HepG2 (cell line): ENCODE results near the gene ALB. TPM values are rescaled to one million over a fixed set of nuclear protein-coding genes. Genes with fewer than 3 reads are reported as not detected.

ENCODE experiments used
- ATAC-seq: fragments of 200-7000 bp; cut with Tn5 transposase; 3 replicates; pipeline ENCODE4 v1.9.1; 2020; ENCODE audit warnings: mild to moderate bottlenecking, moderate library complexity
- BruUV-seq: library from RNA; stranded (reverse); fragments of 400-500 nt; replicated peaks from 2 replicates; lab custom pipeline; 2021; lab: Mats Ljungman, UMichigan
- CTCF ChIA-PET: fragments of 300-600 bp; formaldehyde crosslinking; extraction: SDS; loops from one replicate; lab custom pipeline; 2021; ENCODE audit warnings: low total read pairs, inconsistent platforms, low intra/inter-chr PET ratio; lab: Yijun Ruan, JAX
- POLR2A ChIA-PET: fragments of 350-600 bp; sonication (Branson Sonifier 250); formaldehyde crosslinking; loops from one replicate; lab custom pipeline; 2020; ENCODE audit warnings: antibody characterized with exemption, inconsistent platforms; lab: Yijun Ruan, JAX
- DNase-seq: peaks from one replicate; pipeline ENCODE4 v3.0.0-alpha.2; 2015; ENCODE audit warnings: low spot score
- FAIRE-seq: peaks from 3 replicates; lab custom pipeline; 2011; peaks lifted over from hg19 to GRCh38; lab: Jason Lieb, UNC
- H2AFZ ChIP-seq: one replicate; pipeline ENCODE4 v1.6.1; 2011; ENCODE audit warnings: low read length, inconsistent platforms
- H3K27ac ChIP-seq: fragments of 300-600 bp; 3 replicates; pipeline ENCODE4 v1.8.0; 2011; ENCODE audit warnings: mixed run types, mild to moderate bottlenecking, mixed read lengths, low read length, inconsistent platforms; ENCODE audit not compliant: insufficient read depth; ENCODE audit errors: extremely low read length
- H3K27me3 ChIP-seq, 2 experiments: fragments of 200-600 bp in 1 of 2; 2 replicates in 1 of 2; 3 replicates in 1 of 2; pipeline versions ENCODE4 v1.6.0 to v1.8.0; 2011; ENCODE audit warnings: low read length in 2 of 2, mild to moderate bottlenecking in 2 of 2, moderate library complexity in 2 of 2, inconsistent platforms in 1 of 2; ENCODE audit not compliant: insufficient read depth in 2 of 2, control insufficient read depth in 1 of 2
- H3K36me3 ChIP-seq, 2 experiments: fragments of 200-600 bp in 1 of 2; replicated peaks in 1 of 2; 2 replicates in 1 of 2; 3 replicates in 1 of 2; pipeline versions ENCODE4 v1.5.1 to v1.8.0; 2011; ENCODE audit warnings: low read length in 2 of 2, inconsistent platforms in 1 of 2; ENCODE audit not compliant: insufficient read depth in 2 of 2, control insufficient read depth in 1 of 2
- H3K4me1 ChIP-seq: 2 replicates; pipeline ENCODE4 v1.5.1; 2012; ENCODE audit warnings: low read length, inconsistent platforms; ENCODE audit not compliant: insufficient read depth
- H3K4me2 ChIP-seq: 2 replicates; pipeline ENCODE4 v1.6.0; 2011; ENCODE audit warnings: low read depth, low read length, inconsistent platforms
- H3K4me3 ChIP-seq, 3 experiments: fragments of 200-600 bp in 1 of 3; sonication (generic), shearing (Covaris generic) in 1 of 3; replicated peaks in 1 of 3; 2 replicates each; pipeline ENCODE4 v1.5.1; 2011 to 2016; ENCODE audit warnings: low read length in 3 of 3, inconsistent platforms in 2 of 3, low read depth in 2 of 3, mild to moderate bottlenecking in 2 of 3, control low read depth in 1 of 3, mixed read lengths in 1 of 3; ENCODE audit not compliant: insufficient read depth in 1 of 3
- H3K79me2 ChIP-seq: one replicate; pipeline ENCODE4 v1.6.1; 2011; ENCODE audit warnings: low read length, inconsistent platforms; ENCODE audit not compliant: insufficient read depth
- H3K9ac ChIP-seq: 2 replicates; pipeline ENCODE4 v1.6.0; 2011; ENCODE audit warnings: mild to moderate bottlenecking, low read depth, low read length, inconsistent platforms; ENCODE audit not compliant: insufficient read depth
- H3K9me3 ChIP-seq: 2 replicates; pipeline ENCODE4 v1.5.1; 2012; ENCODE audit warnings: mild to moderate bottlenecking, low read length
- H4K20me1 ChIP-seq: 2 replicates; pipeline ENCODE4 v1.6.0; 2011; ENCODE audit warnings: inconsistent platforms, mild to moderate bottlenecking, low read length, moderate library complexity; ENCODE audit not compliant: insufficient read depth
- CSRNP2 ChIP-seq: sonication (generic); formaldehyde crosslinking; conservative IDR thresholded peaks from 2 replicates; pipeline ENCODE4 v1.8.0; 2022; ENCODE audit warnings: low read depth, missing genetic modification reagents
- HOXA5 ChIP-seq: sonication (generic); formaldehyde crosslinking; IDR thresholded peaks from 2 replicates; pipeline ENCODE4 v1.4.0; 2020; ENCODE audit warnings: missing genetic modification reagents
- IRX3 ChIP-seq: sonication (generic); formaldehyde crosslinking; IDR thresholded peaks from 2 replicates; pipeline ENCODE4 v1.8.1; 2023; ENCODE audit warnings: mild to moderate bottlenecking, low read depth, missing genetic modification reagents, borderline replicate concordance
- MATR3 ChIP-seq: sonication (generic); formaldehyde crosslinking; IDR thresholded peaks from 2 replicates; pipeline ENCODE4 v1.4.0; 2020; ENCODE audit warnings: missing genetic modification reagents
- MED1 ChIP-seq: sonication (generic); formaldehyde crosslinking; IDR thresholded peaks from 2 replicates; pipeline ENCODE4 v1.4.0; 2020; ENCODE audit warnings: missing genetic modification reagents
- PAF1 ChIP-seq: IDR thresholded peaks from 2 replicates; pipeline ENCODE4 v1.6.1; 2016; ENCODE audit warnings: missing genetic modification reagents, missing compliant biosample characterization
- POLR2AphosphoS5 ChIP-seq: IDR thresholded peaks from 2 replicates; pipeline ENCODE4 v1.6.1; 2012; ENCODE audit warnings: low read depth, low read length
- RXRB ChIP-seq: IDR thresholded peaks from 2 replicates; pipeline ENCODE4 v1.6.1; 2016; ENCODE audit warnings: borderline replicate concordance, missing genetic modification reagents, missing compliant biosample characterization
- SALL2 ChIP-seq: sonication (generic); formaldehyde crosslinking; IDR thresholded peaks from 2 replicates; pipeline ENCODE4 v1.8.1; 2023; ENCODE audit warnings: mild to moderate bottlenecking, missing genetic modification reagents, inconsistent platforms
- TEAD2 ChIP-seq: sonication (generic); formaldehyde crosslinking; IDR thresholded peaks from 2 replicates; pipeline ENCODE4 v1.9.0; 2021; ENCODE audit warnings: missing genetic modification reagents
- ZNF343 ChIP-seq: sonication (generic); formaldehyde crosslinking; IDR thresholded peaks from 2 replicates; pipeline ENCODE4 v1.4.0; 2020; ENCODE audit warnings: mild to moderate bottlenecking, missing genetic modification reagents
- ZNF503 ChIP-seq: sonication (generic); formaldehyde crosslinking; IDR thresholded peaks from 2 replicates; pipeline ENCODE4 v1.4.0; 2020; ENCODE audit warnings: missing genetic modification reagents
- ZNF598 ChIP-seq: sonication (generic); formaldehyde crosslinking; IDR thresholded peaks from 2 replicates; pipeline ENCODE4 v1.5.1; 2020; ENCODE audit warnings: mild to moderate bottlenecking, missing genetic modification reagents, borderline replicate concordance
- ZNF772 ChIP-seq: sonication (generic); formaldehyde crosslinking; IDR thresholded peaks from 2 replicates; pipeline ENCODE4 v1.5.0; 2020; ENCODE audit warnings: mild to moderate bottlenecking, missing genetic modification reagents
- ZNF883 ChIP-seq: sonication (generic); formaldehyde crosslinking; IDR thresholded peaks from 2 replicates; pipeline ENCODE4 v1.5.1; 2020; ENCODE audit warnings: mild to moderate bottlenecking, missing genetic modification reagents; ENCODE audit errors: not compliant biosample characterization
- ZSCAN20 ChIP-seq: sonication (generic); formaldehyde crosslinking; IDR thresholded peaks from 2 replicates; pipeline ENCODE4 v1.4.0; 2020; ENCODE audit warnings: missing genetic modification reagents, mild to moderate bottlenecking, borderline replicate concordance
- WGBS: methylation state at CpG from one replicate; pipeline ENCODE4 v1.1.6; 2017; ENCODE audit warnings: low lambda C conversion rate; 5-methylcytosine and 5-hydroxymethylcytosine counted together
- in situ Hi-C: cut with HindIII; loops from 2 replicates; pipeline ENCODE4 v1.10.0; 2017; ENCODE audit warnings: low pct_unique_long_range_greater_than_20kb; ENCODE audit not compliant: extremely low pct_ligation_motif_present
- intact Hi-C: fragments of 100-400 bp; cut with micrococcal nuclease; formaldehyde crosslinking; loops from one replicate; pipeline ENCODE4 v1.10.0; 2022; ENCODE audit not compliant: unreplicated experiment
- polyA plus RNA-seq, 8 experiments: library from polyadenylated mRNA; depleted of rRNA in 3 of 8; stranded (reverse) in 7 of 8; unstranded in 1 of 8; fragments of >200 nt; fragmentation: Illumina TruSeq in 4 of 8; extraction: Trizol in 4 of 8; gene quantifications; 2 replicates each; pipeline versions ENCODE4 v1.2.1 to v1.2.3, GENCODE V29; 2011 to 2016; ENCODE audit warnings: low read depth in 4 of 8, missing spikeins in 1 of 8, mixed read lengths in 1 of 8; ENCODE audit not compliant: insufficient read depth in 1 of 8
- total RNA-seq, 5 experiments: library from RNA; depleted of rRNA; stranded (reverse); fragments of >200 nt; fragmentation: Illumina TruSeq; extraction: Trizol; gene quantifications; 2 replicates each; pipeline ENCODE4 v1.2.3, GENCODE V29; 2016; ENCODE audit warnings: low read depth in 1 of 5

The ALB gene
- total and polyA plus RNA-seq, 2 of the 13 experiments (the other 11 are each of a cell fraction or from before 2014, with no cell fraction given): 22,259 to 22,625 TPM

- H3K9ac ChIP-seq: peak overlapping the region; percentile 92
- ChIA-PET CTCF (interaction anchor here (1.5 kb wide), 1 partner anchor 35 kb away, joined by 6 read pairs; no protein-coding TSS in a partner anchor), POLR2A (interaction anchor here (0.8 to 2.9 kb wide), 9 partner anchors 8 to 70 kb away, joined by 3 to 15 read pairs (median 4); no protein-coding TSS in a partner anchor)
- intact Hi-C loops: no loop called here
- H3K36me3 ChIP-seq: peaks cover 6 to 54% of the 10 kb centered on the region in 2 experiments
- BruUV-seq: no TSS peak
- in situ Hi-C loops: no loop called here
- H3K4me1 ChIP-seq: peaks cover 76% of the 10 kb centered on the region
- no peaks in the 10 kb centered on the region for H3K9me3 ChIP-seq
- no peaks in the 10 kb centered on the region for H3K27me3 ChIP-seq
- ATAC-seq: peak; percentile 26
- peaks cover 84% of the 10 kb centered on the region for H3K79me2 ChIP-seq
- H2AFZ ChIP-seq: no peak overlapping the region
- 22% methylated on average over 3 of the region's 3 CpGs for WGBS
- no peak for DNase-seq
- peak overlapping the region; percentile 41 to 86 (median 71); a peak in 5 of 6 replicates for H3K4me3 ChIP-seq
- peak overlapping the region; percentile 77 for H3K4me2 ChIP-seq
- H4K20me1 ChIP-seq: peaks cover 11% of the 10 kb centered on the region
- FAIRE-seq: no peak
- H3K27ac ChIP-seq: peak overlapping the region; percentile 89
- no peak for TF ChIP-seq ZSCAN20 (CRISPR knock-in tag)
- 0 out of 2 replicates have a peak, but pooled peaks have one; percentile 20 for TF ChIP-seq IRX3 (CRISPR knock-in tag)
- no peak for TF ChIP-seq ZNF343 (CRISPR knock-in tag)
- TF ChIP-seq PAF1 (CRISPR knock-in tag): peak; percentile 97
- TF ChIP-seq HOXA5 (CRISPR knock-in tag): peak; percentile 53; the same call in 1 of the 2 replicates
- TF ChIP-seq ZNF772 (CRISPR knock-in tag): 0 out of 2 replicates have a peak, but pooled peaks have one; percentile 31
- 0 out of 2 replicates have a peak, but pooled peaks have one; percentile 6 for TF ChIP-seq MED1
- TF ChIP-seq ZNF883: no peak
- peak; percentile 62 for TF ChIP-seq POLR2AphosphoS5
- no peak for TF ChIP-seq MATR3 (CRISPR knock-in tag)
- TF ChIP-seq ZNF598 (CRISPR knock-in tag): no peak
- TF ChIP-seq SALL2: no peak
- TF ChIP-seq TEAD2 (CRISPR knock-in tag): no peak
- TF ChIP-seq ZNF503 (CRISPR knock-in tag): 0 out of 2 replicates have a peak, but pooled peaks have one; percentile 7
- TF ChIP-seq RXRB (CRISPR knock-in tag): 0 out of 2 replicates have a peak, but pooled peaks have one; percentile 2
- TF ChIP-seq CSRNP2 (CRISPR knock-in tag): no peak
Measured at GRCh38 chr4:73410916-73411730, 7.0 kb downstream of the ALB start.
